OCI-LY7 (cell line): ENCODE measurements around the gene VASH1. TPM values are rescaled to one million over a fixed set of nuclear protein-coding genes. Genes with fewer than 3 reads are reported as not detected.

Source experiments
- BruUV-seq: library from RNA; stranded (reverse); fragments of 400-500 nt; replicated peaks from 2 replicates; lab custom pipeline; 2021; lab: Mats Ljungman, UMichigan
- CTCF ChIA-PET: fragments of 300-600 bp; sonication (Branson Sonifier 250); formaldehyde crosslinking; loops from one replicate; lab custom pipeline; 2022; ENCODE audit warnings: antibody characterized with exemption; ENCODE audit not compliant: unreplicated experiment; lab: Charles Lee
- POLR2A ChIA-PET: fragments of 300-600 bp; sonication (Branson Sonifier 250); formaldehyde crosslinking; loops from one replicate; lab custom pipeline; 2022; ENCODE audit warnings: antibody characterized with exemption; lab: Charles Lee
- DNase-seq: peaks from one replicate; pipeline ENCODE4 v3.0.0-alpha.2; 2015; ENCODE audit warnings: low spot score
- H2AFZ ChIP-seq: fragments of 200-600 bp; sonication (generic), shearing (Covaris generic); 2 replicates; pipeline ENCODE4 v1.6.1; 2014; ENCODE audit warnings: mild to moderate bottlenecking, antibody characterized with exemption, low read length, moderate library complexity
- H3K27ac ChIP-seq: fragments of 200-600 bp; sonication (generic); 2 replicates; pipeline ENCODE4 v1.5.1; 2014; ENCODE audit warnings: mixed run types, low read depth, mild to moderate bottlenecking, moderate library complexity, low read length, inconsistent platforms; ENCODE audit not compliant: poor library complexity, severe bottlenecking
- H3K36me3 ChIP-seq: fragments of 200-600 bp; sonication (generic); 2 replicates; pipeline ENCODE4 v1.6.1; 2014; ENCODE audit warnings: mild to moderate bottlenecking, antibody characterized with exemption, low read length, moderate library complexity, mixed read lengths; ENCODE audit not compliant: insufficient read depth
- H3K4me1 ChIP-seq: fragments of 200-600 bp; sonication (generic); 2 replicates; pipeline ENCODE4 v1.5.1; 2014; ENCODE audit warnings: mild to moderate bottlenecking, low read length; ENCODE audit not compliant: insufficient read depth, poor library complexity, severe bottlenecking
- H3K4me2 ChIP-seq: fragments of 200-600 bp; sonication (generic); 2 replicates; pipeline ENCODE4 v1.6.1; 2014; ENCODE audit warnings: mild to moderate bottlenecking, low read length
- H3K4me3 ChIP-seq: fragments of 200-600 bp; sonication (generic); 2 replicates; pipeline ENCODE4 v1.5.1; 2014; ENCODE audit warnings: mild to moderate bottlenecking, low read depth, low read length; ENCODE audit not compliant: poor library complexity, severe bottlenecking
- H3K79me2 ChIP-seq: fragments of 200-600 bp; sonication (generic); 2 replicates; pipeline ENCODE4 v1.6.1; 2016; ENCODE audit warnings: low read depth, mild to moderate bottlenecking, low read length, moderate library complexity, mixed read lengths; ENCODE audit not compliant: insufficient read depth
- H3K9me2 ChIP-seq: fragments of 200-600 bp; sonication (generic); 2 replicates; pipeline ENCODE4 v1.6.1; 2016; ENCODE audit warnings: mild to moderate bottlenecking, low read length, mixed read lengths; ENCODE audit not compliant: insufficient read depth
- H3K9me3 ChIP-seq: fragments of 200-600 bp; sonication (generic); 2 replicates; pipeline ENCODE4 v1.6.1; 2014; ENCODE audit warnings: mild to moderate bottlenecking, mixed run types, low read length, mixed read lengths
- H4K20me1 ChIP-seq: fragments of 200-600 bp; sonication (generic); 2 replicates; pipeline ENCODE4 v1.6.1; 2014; ENCODE audit warnings: mild to moderate bottlenecking, antibody characterized with exemption, low read length, moderate library complexity, mixed read lengths; ENCODE audit not compliant: insufficient read depth
- EZH2phosphoT487 ChIP-seq: fragments of 200-600 bp; sonication (generic); IDR thresholded peaks from 2 replicates; pipeline ENCODE4 v1.6.1; 2018; ENCODE audit warnings: low read depth, borderline replicate concordance, mild to moderate bottlenecking, mixed run types, antibody characterized with exemption, low read length, moderate library complexity, mixed read lengths
- intact Hi-C: fragments of 100-400 bp; cut with micrococcal nuclease; formaldehyde crosslinking; loops from one replicate; pipeline ENCODE4 v1.10.0; 2022; ENCODE audit not compliant: unreplicated experiment
- total RNA-seq, 2 experiments: library from RNA; depleted of rRNA in 1 of 2; stranded (reverse); fragments of >200 nt in 1 of 2; shearing (Covaris generic) in 1 of 2; gene quantifications; 2 replicates each; pipeline ENCODE4 v1.2.3, GENCODE V29; 2014 to 2022
- TF ChIP-seq, protein P1 (sequence below): fragments of 200-600 bp; sonication (generic); conservative IDR thresholded peaks from 2 replicates; pipeline ENCODE4 v1.5.1; 2014; ENCODE audit warnings: mild to moderate bottlenecking, antibody characterized with exemption, low read length, moderate library complexity, mixed read lengths

Gene VASH1
- total RNA-seq, 2 experiments from 2014 or later, result not detected

DNA sequence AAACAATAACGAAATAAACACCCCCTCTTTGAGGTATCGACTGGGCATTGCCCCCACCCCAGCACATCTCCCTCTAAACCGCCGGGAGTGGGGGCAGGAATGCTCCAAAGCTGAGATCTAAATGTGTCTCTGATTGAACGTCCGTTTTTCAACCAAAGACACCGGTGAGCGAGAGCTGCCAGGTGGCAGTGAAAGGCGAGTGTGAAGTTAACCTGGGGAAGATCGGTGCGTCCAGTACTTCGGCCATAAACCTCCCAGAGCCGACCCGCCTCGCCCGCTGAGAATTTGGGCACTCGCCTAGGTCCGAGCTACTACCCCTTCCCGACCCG, 50.8 kb downstream of the VASH1 start:
- TF ChIP-seq EZH2phosphoT487, result no peak
- TF ChIP-seq, protein P1, sequence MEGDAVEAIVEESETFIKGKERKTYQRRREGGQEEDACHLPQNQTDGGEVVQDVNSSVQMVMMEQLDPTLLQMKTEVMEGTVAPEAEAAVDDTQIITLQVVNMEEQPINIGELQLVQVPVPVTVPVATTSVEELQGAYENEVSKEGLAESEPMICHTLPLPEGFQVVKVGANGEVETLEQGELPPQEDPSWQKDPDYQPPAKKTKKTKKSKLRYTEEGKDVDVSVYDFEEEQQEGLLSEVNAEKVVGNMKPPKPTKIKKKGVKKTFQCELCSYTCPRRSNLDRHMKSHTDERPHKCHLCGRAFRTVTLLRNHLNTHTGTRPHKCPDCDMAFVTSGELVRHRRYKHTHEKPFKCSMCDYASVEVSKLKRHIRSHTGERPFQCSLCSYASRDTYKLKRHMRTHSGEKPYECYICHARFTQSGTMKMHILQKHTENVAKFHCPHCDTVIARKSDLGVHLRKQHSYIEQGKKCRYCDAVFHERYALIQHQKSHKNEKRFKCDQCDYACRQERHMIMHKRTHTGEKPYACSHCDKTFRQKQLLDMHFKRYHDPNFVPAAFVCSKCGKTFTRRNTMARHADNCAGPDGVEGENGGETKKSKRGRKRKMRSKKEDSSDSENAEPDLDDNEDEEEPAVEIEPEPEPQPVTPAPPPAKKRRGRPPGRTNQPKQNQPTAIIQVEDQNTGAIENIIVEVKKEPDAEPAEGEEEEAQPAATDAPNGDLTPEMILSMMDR, result no peak
- Histone ChIP-seq H2AFZ (peak overlapping the region; percentile 96; the same call in 1 of the 2 replicates), H3K36me3 (peaks cover 23% of the 10 kb centered on the region), H3K79me2 (peaks cover 11% of the 10 kb centered on the region; the same call in 1 of the 2 replicates), H3K4me2 (peak overlapping the region; percentile 94), H3K9me3 (no peaks in the 10 kb centered on the region), H3K9me2 (no peaks in the 10 kb centered on the region), H4K20me1 (no peaks in the 10 kb centered on the region), H3K4me1 (peaks cover 22% of the 10 kb centered on the region), H3K4me3 (peak overlapping the region; percentile 83), H3K27ac (peak overlapping the region; percentile 42)
- intact Hi-C loops, result no loop called here
- BruUV-seq, result no TSS peak
- DNase-seq, result peak; percentile 49
- ChIA-PET POLR2A (interaction anchor here (0.5 to 1.8 kb wide), 10 partner anchors 10 to 786 kb away, joined by 3 to 6 read pairs (median 4); partner anchors contain the start of gene CIPC), CTCF (interaction anchor here (0.9 to 1.6 kb wide), 3 partner anchors 27 to 102 kb away, joined by 4 to 7 read pairs (median 6); no protein-coding TSS in a partner anchor)

DNA sequence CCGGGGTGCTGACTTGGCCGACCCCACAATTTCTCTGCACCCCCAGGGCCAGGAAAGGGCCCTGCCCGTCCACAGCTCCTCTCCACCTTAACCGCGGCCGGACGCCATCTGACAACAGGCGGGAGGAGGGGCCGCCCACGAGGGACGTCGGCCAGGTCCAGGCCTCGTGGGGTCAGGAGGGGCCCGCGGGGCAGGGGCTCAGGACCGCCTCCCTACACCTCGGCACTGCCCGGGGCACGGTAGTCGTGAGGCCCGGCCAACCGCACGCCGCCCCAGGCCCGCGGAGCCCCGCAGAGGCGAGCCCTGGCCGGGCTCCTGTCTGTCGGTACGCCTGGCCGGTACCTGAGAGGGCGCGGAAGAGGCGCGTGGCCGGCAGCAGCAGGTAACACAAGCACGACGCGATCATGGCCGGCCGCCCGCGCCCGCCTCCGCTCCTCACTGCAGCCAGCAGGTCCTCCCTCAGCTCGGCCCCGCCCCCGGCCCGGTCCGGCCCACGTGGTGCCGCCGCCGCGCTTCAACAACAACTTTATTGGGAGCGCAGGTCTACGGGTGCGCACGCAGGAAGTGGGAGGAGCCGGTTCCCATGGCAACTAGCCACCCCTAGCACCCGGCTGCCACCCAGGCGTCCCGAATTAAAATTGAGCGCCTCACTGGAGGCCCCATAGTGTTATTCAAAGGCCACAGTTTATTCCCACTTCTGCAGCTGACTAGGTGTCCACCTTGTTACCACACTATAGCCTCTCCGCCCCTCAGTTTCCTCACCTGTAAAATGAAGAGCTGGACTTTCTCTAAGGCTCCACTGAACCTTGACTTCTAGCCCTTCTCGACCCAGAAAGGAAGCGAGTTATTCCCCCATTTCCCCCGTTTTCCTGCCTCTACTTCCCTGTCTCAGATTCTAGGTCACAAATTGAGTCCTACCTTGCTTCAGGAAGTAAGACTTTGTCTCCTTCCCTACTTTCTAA, 51.4 kb downstream of the VASH1 start, which contains the start of gene ANGEL1:
TSS of gene ANGEL1 (minus strand) at position 461 of the 962 bp plus-strand sequence. CDS start at position 406, 55 bp downstream.
- H3K9me2 ChIP-seq, result no peaks in the 10 kb centered on the region
- DNase-seq, result peak; percentile 98
- peaks cover 17% of the 10 kb centered on the region for H3K36me3 ChIP-seq
- ChIA-PET CTCF (interaction anchor here (1.6 kb wide), 1 partner anchor 28 kb away, joined by 6 read pairs; no protein-coding TSS in a partner anchor), POLR2A (interaction anchor here (0.7 to 1.8 kb wide), 6 partner anchors 8 to 286 kb away, joined by 3 to 4 read pairs (median 3); partner anchors contain the start of gene CIPC)
- no peak for TF ChIP-seq EZH2phosphoT487
- TF ChIP-seq, protein P1, result no peak
- H2AFZ ChIP-seq, result peak within 1 kb of the TSS; percentile 96
- H4K20me1 ChIP-seq, result no peaks in the 10 kb centered on the region
- no peaks in the 10 kb centered on the region for H3K9me3 ChIP-seq
- H3K79me2 ChIP-seq, result peaks cover 11% of the 10 kb centered on the region; the same call in 1 of the 2 replicates
- H3K4me2 ChIP-seq, result peak within 1 kb of the TSS; percentile 94
- BruUV-seq, result no TSS peak
- peak within 1 kb of the TSS; percentile 42 for H3K27ac ChIP-seq
- peaks cover 22% of the 10 kb centered on the region for H3K4me1 ChIP-seq
- intact Hi-C loops, result no loop called here
- H3K4me3 ChIP-seq, result peak within 1 kb of the TSS; percentile 83
